8988T (cell line): ENCODE measurements around the gene FAM83G.
"Not testable (repeated sequence)": the region's sequence is repeated elsewhere in the genome, so short reads cannot be mapped to it uniquely, and the experiment has no call there.

Experiments
- DNase-seq: peaks from one replicate; pipeline ENCODE4 v3.0.0; 2011

The FAM83G gene

GRCh38 chr17:18950944-18951905 lies 53.3 kb downstream of the FAM83G start:
- no peak for DNase-seq

GRCh38 chr17:18950346-18950745 lies 54.2 kb downstream of the FAM83G start:
- no peak for DNase-seq

- no peak for DNase-seq
Observed at GRCh38 chr17:18949566-18949965, 55.0 kb downstream of the FAM83G start.

GRCh38 chr17:18948476-18949006 lies 56.0 kb downstream of the FAM83G start:
- DNase-seq, result no peak

- no peak for DNase-seq
Observed at GRCh38 chr17:18947866-18948265, 56.7 kb downstream of the FAM83G start.

GRCh38 chr17:18946536-18946935 lies 58.0 kb downstream of the FAM83G start:
- DNase-seq, result no peak

- no peak for DNase-seq
Observed at GRCh38 chr17:18944646-18945045, 59.9 kb downstream of the FAM83G start.

- no peak for DNase-seq
Observed at GRCh38 chr17:18938692-18939023, 65.9 kb downstream of the FAM83G start.

GRCh38 chr17:18937981-18938691 lies 66.4 kb downstream of the FAM83G start:
- no peak for DNase-seq

GRCh38 chr17:18933102-18934058 lies 71.2 kb downstream of the FAM83G start:
- DNase-seq, result no peak

- DNase-seq, result no peak
Observed at GRCh38 chr17:18932360-18933055, 72.1 kb downstream of the FAM83G start.

- no peak for DNase-seq
Observed at GRCh38 chr17:18928628-18929125, 75.9 kb downstream of the FAM83G start.

- DNase-seq, result no peak
Observed at GRCh38 chr17:18925187-18925586, 79.4 kb downstream of the FAM83G start.

GRCh38 chr17:18922596-18922995 lies 82.0 kb downstream of the FAM83G start:
- DNase-seq, result not testable (repeated sequence)

- DNase-seq, result no peak
Observed at GRCh38 chr17:18921912-18922451, 82.6 kb downstream of the FAM83G start.

GRCh38 chr17:18921485-18921884 lies 83.1 kb downstream of the FAM83G start:
- no peak for DNase-seq

GRCh38 chr17:18920911-18921441 lies 83.6 kb downstream of the FAM83G start:
- DNase-seq, result no peak

GRCh38 chr17:18919963-18920362 lies 84.6 kb downstream of the FAM83G start:
- no peak for DNase-seq
